Ovary (tissue), 3 donors: ENCODE measurements around the gene FAM83E.
A peak's percentile ranks its signal among the peaks of the same experiment; 100 is the strongest.

ENCODE experiments used
- EP300 ChIP-seq: sonication (generic); formaldehyde crosslinking; IDR thresholded peaks from one replicate; pipeline ENCODE4 v1.6.1; 2017; ENCODE audit warnings: antibody characterized with exemption
- POLR2A ChIP-seq: fragments of 450-650 bp; IDR thresholded peaks from one replicate; pipeline ENCODE4 v1.6.1; 2017; ENCODE audit warnings: antibody characterized with exemption, mild to moderate bottlenecking, moderate library complexity
- TF ChIP-seq, protein P1 (sequence below), 3 donors: fragments of 450-650 bp in 2 of 3; fragments of 200-600 bp in 1 of 3; IDR thresholded peaks; one replicate each; pipeline versions ENCODE4 v1.5.1 to v1.8.0; 2016 to 2022; ENCODE audit warnings: antibody characterized with exemption in 3 of 3, mild to moderate bottlenecking in 1 of 3
- donor health status: DM: no; HTN: no; CAD: no.

DNA sequence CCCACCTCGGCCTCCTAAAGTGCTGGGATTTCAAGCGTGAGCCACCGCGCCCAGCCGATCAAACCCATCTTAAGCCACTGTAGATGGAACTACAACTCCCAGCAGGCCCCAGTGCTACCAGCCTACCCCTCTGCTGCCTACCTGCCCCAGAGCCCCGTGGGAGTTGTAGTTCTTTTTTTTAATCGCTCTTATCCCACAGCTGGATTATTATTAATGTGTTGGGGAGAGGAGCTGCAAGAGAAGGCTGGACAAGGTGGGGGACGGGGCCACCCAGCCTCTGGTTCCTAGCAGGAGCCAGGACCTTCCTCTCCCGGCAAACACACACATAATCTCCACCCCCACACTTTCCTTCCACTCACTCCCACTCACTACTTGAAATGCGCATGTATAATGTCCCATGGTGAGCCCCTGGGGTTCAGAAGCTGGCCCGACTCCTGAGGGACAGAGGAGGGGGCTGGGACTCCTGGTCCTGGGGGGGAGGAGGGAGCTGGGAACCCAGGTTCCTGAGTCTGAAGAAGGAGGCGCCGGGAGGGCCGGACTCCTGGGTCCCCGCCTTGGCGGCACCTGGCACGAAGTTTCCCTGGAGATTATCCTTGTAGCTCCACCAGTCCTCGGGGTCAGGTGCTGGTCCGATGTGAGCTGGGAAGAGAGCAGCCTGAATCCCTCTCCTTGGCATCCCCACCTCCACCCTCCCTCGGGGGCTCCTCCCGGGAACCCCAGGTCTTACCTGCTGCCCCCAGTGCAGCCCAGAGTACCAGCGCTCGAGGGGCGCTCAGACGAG lies 30.2 kb upstream of the FAM83E start:
- TF ChIP-seq, protein P1, sequence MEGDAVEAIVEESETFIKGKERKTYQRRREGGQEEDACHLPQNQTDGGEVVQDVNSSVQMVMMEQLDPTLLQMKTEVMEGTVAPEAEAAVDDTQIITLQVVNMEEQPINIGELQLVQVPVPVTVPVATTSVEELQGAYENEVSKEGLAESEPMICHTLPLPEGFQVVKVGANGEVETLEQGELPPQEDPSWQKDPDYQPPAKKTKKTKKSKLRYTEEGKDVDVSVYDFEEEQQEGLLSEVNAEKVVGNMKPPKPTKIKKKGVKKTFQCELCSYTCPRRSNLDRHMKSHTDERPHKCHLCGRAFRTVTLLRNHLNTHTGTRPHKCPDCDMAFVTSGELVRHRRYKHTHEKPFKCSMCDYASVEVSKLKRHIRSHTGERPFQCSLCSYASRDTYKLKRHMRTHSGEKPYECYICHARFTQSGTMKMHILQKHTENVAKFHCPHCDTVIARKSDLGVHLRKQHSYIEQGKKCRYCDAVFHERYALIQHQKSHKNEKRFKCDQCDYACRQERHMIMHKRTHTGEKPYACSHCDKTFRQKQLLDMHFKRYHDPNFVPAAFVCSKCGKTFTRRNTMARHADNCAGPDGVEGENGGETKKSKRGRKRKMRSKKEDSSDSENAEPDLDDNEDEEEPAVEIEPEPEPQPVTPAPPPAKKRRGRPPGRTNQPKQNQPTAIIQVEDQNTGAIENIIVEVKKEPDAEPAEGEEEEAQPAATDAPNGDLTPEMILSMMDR (IDR thresholded peaks at IDR 0.05) = no peak
- TF ChIP-seq POLR2A (peak; percentile 39), EP300 (no peak)
